Psoas muscle (tissue), 8 donors: ENCODE data around the gene NCKAP5L. TPM values are rescaled to one million over a fixed set of nuclear protein-coding genes. Genes with fewer than 3 reads are reported as not detected.

Source experiments
- ATAC-seq, 4 donors: fragments of 200-7000 bp; cut with Tn5 transposase; one replicate each; pipeline ENCODE4 v1.9.1; 2020; ENCODE audit warnings: moderate library complexity in 3 of 4, mild to moderate bottlenecking in 2 of 4
- DNase-seq, 2 donors: peaks; one replicate each; pipeline ENCODE4 v3.0.0-alpha.2; 2020
- H3K27ac ChIP-seq: fragments of 200-600 bp; one replicate; pipeline ENCODE4 v1.8.0; 2022
- H3K27me3 ChIP-seq, 3 donors: fragments of 200-600 bp in 1 of 3; one replicate each; pipeline versions ENCODE4 v1.6.1 to v1.8.0; 2013 to 2022; ENCODE audit warnings: low read length in 2 of 3, mild to moderate bottlenecking in 2 of 3, moderate library complexity in 1 of 3; ENCODE audit not compliant: insufficient read depth in 3 of 3
- H3K36me3 ChIP-seq, 2 donors: fragments of 200-600 bp in 1 of 2; one replicate each; pipeline versions ENCODE4 v1.6.1 to v1.8.0; 2013 to 2022; ENCODE audit warnings: low read depth in 1 of 2, mild to moderate bottlenecking in 1 of 2, moderate library complexity in 1 of 2; ENCODE audit not compliant: insufficient read depth in 1 of 2
- H3K4me1 ChIP-seq: fragments of 200-600 bp; one replicate; pipeline ENCODE4 v1.8.0; 2022
- H3K4me3 ChIP-seq: fragments of 200-600 bp; one replicate; pipeline ENCODE4 v1.8.0; 2022; ENCODE audit warnings: mild to moderate bottlenecking
- H3K9me3 ChIP-seq: fragments of 200-600 bp; one replicate; pipeline ENCODE4 v1.8.0; 2022
- CTCF ChIP-seq: fragments of 200-600 bp; IDR thresholded peaks from one replicate; pipeline ENCODE4 v1.8.0; 2022; ENCODE audit warnings: antibody characterized with exemption
- WGBS, 3 donors: extraction: QIAGEN DNeasy Blood & Tissue Kit; methylation state at CpG; one replicate each; pipeline versions ENCODE4 v1.1.6 to v1.1.7; 2013; 5-methylcytosine and 5-hydroxymethylcytosine counted together
- intact Hi-C, 2 donors: fragments of 100-400 bp; cut with DNase I; formaldehyde crosslinking; loops; one replicate each; pipeline versions ENCODE4 v1.11.0 to v1.14.2; 2022
- polyA plus RNA-seq, 3 donors: library from polyadenylated mRNA; stranded (reverse); fragments of 200-250 nt; gene quantifications; one replicate each; pipeline ENCODE4 v1.2.3, GENCODE V29; 2013
- total RNA-seq, 4 donors: library from RNA; stranded (reverse); fragmentation: NEBNext Ultra II Directional in 2 of 4; extraction: Animal tissue kit (Norgen Biotek cat#: 25700) in 2 of 4; gene quantifications; one replicate each; pipeline versions ENCODE4 v1.2.1 to v1.2.4, GENCODE V29; 2021 to 2023
- donor health status: healthy with polysubstance abuse.
- donor health status: DM: no; HTN: no; CAD: no; lungs with moderate emphysema.
- donor health status: Bipolar disorder and iron deficiency.
- donor health status: healthy.
- donor health status: DM: yes; HTN: yes; CAD: no.
- donor health status: DM: no; HTN: no; CAD: no.
- donor health status: DM: no; HTN: no; CAD: no.
- donor health status: DM: yes; HTN: yes; CAD: no.

NCKAP5L gene
- total and polyA plus RNA-seq, 7 donors, result 6.8 to 16.5 (median 11.7) TPM

GRCh38 chr12:49796606-49797448 is 31.4 kb downstream of the NCKAP5L start:
- intact Hi-C loops, result no loop called here
- ATAC-seq, result no peak
- peaks cover 6 to 69% of the 10 kb centered on the region in 2 donors for H3K36me3 ChIP-seq
- no peak overlapping the region for H3K27ac ChIP-seq
- H3K9me3 ChIP-seq, result no peaks in the 10 kb centered on the region
- no peak for DNase-seq
- WGBS, 3 donors, result 66 to 77% (median 74%) methylated on average over 16 to 17 of the region's 17 CpGs
- H3K27me3 ChIP-seq, result no peaks in the 10 kb centered on the region
- H3K4me1 ChIP-seq, result peaks cover 14% of the 10 kb centered on the region
- TF ChIP-seq CTCF, result no peak
- no peak overlapping the region for H3K4me3 ChIP-seq

- TF ChIP-seq CTCF, result no peak
- Histone ChIP-seq H3K27ac (no peak overlapping the region), H3K9me3 (no peaks in the 10 kb centered on the region), H3K4me1 (peaks cover 13% of the 10 kb centered on the region), H3K27me3 (no peaks in the 10 kb centered on the region), H3K4me3 (no peak overlapping the region), H3K36me3 (peaks cover 6 to 72% of the 10 kb centered on the region in 2 donors)
- WGBS, 3 donors, result 91 to 93% (median 92%) methylated on average over 11 to 12 of the region's 12 CpGs
- ATAC-seq, result no peak
- no peak for DNase-seq
- intact Hi-C loops, result no loop called here
Measured at GRCh38 chr12:49796155-49796554, 32.1 kb downstream of the NCKAP5L start.

GRCh38 chr12:49795654-49796105 is 32.5 kb downstream of the NCKAP5L start:
- H3K9me3 ChIP-seq, result no peaks in the 10 kb centered on the region
- DNase-seq (no peak), ATAC-seq (no peak)
- TF ChIP-seq CTCF, result no peak
- H3K27ac ChIP-seq, result no peak overlapping the region
- intact Hi-C loops, result no loop called here
- peaks cover 6 to 72% of the 10 kb centered on the region in 2 donors for H3K36me3 ChIP-seq
- no peak overlapping the region for H3K4me3 ChIP-seq
- H3K4me1 ChIP-seq, result peaks cover 8% of the 10 kb centered on the region
- 83 to 96% (median 90%) methylated on average over 11 to 12 of the region's 12 CpGs for WGBS, 3 donors
- H3K27me3 ChIP-seq, result no peaks in the 10 kb centered on the region

GRCh38 chr12:49794811-49795653 is 33.2 kb downstream of the NCKAP5L start:
- 88 to 91% (median 89%) methylated on average over 31 to 32 of the region's 32 CpGs for WGBS, 3 donors
- H3K9me3 ChIP-seq, result no peaks in the 10 kb centered on the region
- H3K27me3 ChIP-seq, result no peaks in the 10 kb centered on the region
- no peak overlapping the region for H3K27ac ChIP-seq
- TF ChIP-seq CTCF, result no peak
- DNase-seq (peak in 1 of 2 donors; percentile 51), ATAC-seq (no peak)
- no peak overlapping the region for H3K4me3 ChIP-seq
- peaks cover 2% of the 10 kb centered on the region for H3K4me1 ChIP-seq
- peaks cover 6 to 77% of the 10 kb centered on the region in 2 donors for H3K36me3 ChIP-seq
- intact Hi-C loops, result no loop called here
